Jurkat, Clone E6-1 (cell line): ENCODE results near the gene TRA2B.
"Not testable (repeated sequence)": the region's sequence is repeated elsewhere in the genome, so short reads cannot be mapped to it uniquely, and the experiment has no call there.

ENCODE experiments used
- DNase-seq: peaks from one replicate; pipeline ENCODE4 v3.0.0-alpha.2; 2011; ENCODE audit warnings: low read depth, low spot score
- H3K4me3 ChIP-seq: 2 replicates; pipeline ENCODE4 v1.5.1; 2011; ENCODE audit warnings: mild to moderate bottlenecking, low read length, control low read depth, moderate library complexity

TRA2B gene

DNA sequence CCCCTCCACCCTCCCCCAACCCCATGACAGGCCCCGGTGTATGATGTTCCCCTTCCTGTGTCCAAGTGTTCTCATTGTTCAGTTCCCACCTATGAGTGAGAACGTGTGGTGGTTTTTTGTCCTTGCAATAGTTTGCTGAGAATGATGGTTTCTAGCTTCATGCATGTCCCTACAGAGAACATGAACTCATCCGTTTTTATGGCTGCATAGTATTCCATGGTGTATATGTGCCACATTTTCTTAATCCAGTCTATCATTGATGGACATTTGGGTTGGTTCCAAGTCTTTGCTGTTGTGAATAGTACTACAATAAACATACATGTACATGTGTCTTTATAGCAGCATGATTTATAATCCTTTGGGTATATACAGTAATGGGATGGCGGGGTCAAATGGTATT lies 27.9 kb downstream of the TRA2B start:
- not testable (repeated sequence) for H3K4me3 ChIP-seq, DNase-seq

DNA sequence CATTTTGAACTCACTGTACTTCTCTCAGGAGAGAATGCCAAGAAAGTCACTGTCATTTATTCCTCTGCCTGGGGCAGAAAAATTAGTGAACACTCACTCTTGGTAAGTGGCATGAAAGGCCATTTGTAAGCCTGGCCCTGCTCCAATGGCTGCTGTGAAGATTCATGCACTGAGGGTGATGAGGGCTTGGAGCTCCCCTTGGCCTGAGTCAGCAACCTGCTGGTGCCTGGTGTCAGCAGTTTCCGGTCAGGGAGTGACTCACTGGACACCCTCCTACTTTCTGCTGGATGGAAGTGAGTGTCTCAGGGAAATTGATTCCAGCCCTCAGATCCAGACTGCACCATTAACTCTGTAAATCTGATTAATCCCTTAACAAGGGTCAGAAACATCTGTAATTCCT lies 37.6 kb downstream of the TRA2B start:
- no peak overlapping the region for H3K4me3 ChIP-seq
- no peak for DNase-seq

DNA sequence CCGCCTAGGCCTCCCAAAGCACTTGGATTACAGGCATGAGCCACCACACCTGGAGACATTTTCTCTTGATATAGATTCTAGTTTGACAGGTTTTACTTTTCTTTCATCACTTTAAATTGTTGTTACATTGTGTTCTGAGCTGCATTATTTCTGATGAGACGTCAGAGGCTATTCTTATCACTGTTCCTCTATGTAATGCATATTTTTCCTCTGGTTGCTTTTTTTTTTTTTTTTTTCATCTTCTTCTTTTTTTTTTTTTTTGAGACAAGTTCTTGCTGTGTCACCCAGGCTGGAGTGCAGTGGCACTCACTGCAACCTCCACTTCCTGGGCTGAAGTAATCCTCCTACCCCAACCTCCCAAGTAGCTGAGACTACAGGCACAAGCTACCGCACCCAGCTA lies 41.2 kb downstream of the TRA2B start:
- H3K4me3 ChIP-seq: no peak overlapping the region
- no peak for DNase-seq

DNA sequence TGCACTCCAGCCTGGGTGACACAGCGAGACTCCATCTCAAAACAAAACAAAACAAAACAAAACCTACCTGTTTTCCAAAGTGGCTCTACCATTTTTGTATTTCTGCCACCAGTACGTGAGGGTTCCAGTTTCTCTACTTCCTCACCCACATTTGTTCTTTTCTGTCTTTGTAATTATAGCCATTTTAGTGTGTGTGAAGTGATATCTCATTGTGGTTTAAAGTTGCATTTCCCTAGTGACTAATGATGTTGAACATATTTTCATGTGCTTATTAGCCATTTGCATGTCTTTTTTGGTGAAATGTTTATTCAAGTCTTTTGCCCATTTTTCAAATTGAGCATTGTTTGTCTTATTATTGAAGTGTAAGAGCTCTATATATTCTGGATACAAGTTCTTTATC lies 50.7 kb downstream of the TRA2B start:
- no peak for DNase-seq
- H3K4me3 ChIP-seq: no peak overlapping the region

DNA sequence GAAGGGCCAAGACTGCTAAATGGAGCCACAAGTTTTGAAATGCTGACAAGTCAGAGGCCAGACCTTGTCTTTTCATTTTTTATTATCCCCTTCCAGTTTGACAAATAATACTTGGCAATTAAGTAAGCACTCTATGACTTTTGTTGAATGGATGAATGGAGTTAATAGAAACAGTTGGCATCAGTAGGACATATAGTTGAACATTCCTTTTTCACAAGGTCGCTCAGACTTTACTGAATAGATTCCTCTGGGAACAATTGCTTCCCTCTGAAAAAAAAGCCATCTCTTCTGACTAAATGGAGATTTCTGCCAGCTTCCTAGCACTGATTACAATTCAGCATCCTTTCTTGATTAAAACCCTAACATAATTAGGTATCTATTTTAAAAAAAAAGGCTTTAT lies 53.2 kb downstream of the TRA2B start:
- no peak for DNase-seq
- no peak overlapping the region for H3K4me3 ChIP-seq

DNA sequence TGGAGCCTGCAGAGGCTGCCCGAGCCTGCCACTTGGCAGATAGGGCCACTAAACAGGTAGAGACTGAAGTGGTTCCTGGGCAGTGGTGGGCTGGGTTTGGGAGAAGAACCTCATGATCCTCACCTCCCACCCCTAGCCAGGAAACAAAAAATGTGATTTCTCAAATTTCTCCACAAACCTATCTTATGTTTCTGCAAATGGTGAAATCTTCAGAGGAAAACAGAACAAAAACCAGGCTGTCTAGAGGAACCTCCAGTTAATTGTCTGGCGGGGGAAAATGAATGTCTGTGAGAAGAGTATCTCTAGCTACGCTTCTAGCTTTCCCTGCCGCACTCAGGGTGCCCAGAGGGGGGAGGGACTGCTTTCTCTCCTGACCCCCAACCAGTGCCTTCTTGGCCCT lies 55.9 kb downstream of the TRA2B start:
- no peak for DNase-seq

DNA sequence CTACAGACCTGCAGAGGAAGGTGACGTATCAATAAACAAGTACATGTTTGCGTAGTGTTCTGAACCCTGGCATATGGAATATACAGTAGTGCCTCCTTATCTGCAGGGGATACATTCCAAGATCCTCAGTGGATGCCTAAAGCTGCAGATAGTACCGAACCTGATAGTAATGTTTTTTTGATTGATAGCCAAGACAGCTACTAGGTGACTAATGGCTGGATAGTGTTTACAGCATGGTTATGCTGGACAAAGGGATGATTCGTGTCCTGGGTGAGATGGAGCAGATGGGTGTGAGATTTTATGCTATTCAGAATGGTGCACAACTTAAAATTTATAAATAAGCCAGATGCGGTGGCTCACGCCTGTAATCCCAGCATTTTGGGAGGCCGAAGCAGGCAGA lies 57.2 kb downstream of the TRA2B start:
- DNase-seq: no peak
- no peak overlapping the region for H3K4me3 ChIP-seq

More for the DNA sequence above, 55.9 kb downstream of the TRA2B start:
- no peak overlapping the region for H3K4me3 ChIP-seq

DNA sequence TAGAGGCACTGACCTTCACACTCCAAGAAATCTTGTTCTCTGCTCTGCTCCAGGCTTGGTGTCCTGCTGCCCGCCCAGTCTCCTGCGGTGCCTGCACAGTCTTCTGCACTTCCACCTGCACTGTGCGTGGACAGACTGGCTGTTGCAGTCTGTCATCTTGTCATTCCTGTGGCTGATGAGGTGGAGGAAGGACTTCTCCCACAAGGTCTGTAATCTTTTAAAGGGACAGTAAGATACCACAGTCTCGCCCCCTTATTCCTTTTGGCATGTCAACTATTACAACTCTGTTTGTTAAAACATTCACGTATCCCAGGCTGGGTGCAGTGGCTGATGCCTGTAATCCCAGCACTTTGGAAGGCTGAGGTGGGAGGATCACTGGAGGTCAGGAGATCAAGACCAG lies 58.9 kb downstream of the TRA2B start:
- no peak for DNase-seq
- no peak overlapping the region for H3K4me3 ChIP-seq

DNA sequence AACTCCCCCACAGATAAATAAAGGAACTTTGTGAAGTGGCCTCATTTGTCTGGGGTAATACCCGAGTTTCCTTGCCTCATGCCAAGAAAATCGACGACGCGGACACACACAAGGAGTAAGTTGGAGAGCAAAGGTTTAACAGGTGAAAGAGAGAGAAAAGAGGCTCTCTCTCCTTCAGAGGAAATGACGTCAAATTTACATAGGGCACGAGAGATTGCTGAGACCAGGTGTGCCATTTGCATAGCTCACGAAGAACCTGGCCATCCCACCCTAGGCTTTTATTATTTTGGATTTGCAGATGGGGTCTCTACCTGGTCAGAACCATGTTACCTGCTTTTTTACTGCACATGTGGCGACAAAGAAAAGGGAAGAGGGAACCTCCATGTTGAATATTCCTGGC lies 63.7 kb downstream of the TRA2B start:
- H3K4me3 ChIP-seq: no peak overlapping the region
- no peak for DNase-seq

DNA sequence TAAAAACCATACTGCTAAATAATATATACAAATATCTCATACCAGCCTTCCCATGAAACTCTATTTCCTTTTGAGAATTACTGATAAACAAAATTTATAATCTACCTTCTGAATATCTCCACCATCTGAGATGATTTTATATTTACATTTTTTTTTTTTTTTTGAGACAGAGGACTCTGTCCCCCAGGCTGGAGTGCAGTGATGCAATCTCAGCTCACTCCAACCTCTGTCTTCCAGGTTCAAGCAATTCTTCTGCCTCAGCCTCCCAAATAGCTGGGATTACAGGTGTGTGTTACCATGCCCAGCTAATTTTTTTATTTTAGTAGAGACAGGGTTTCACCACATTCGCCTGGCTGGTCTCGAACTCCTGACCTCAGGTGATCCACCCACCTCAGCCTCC lies 70.2 kb downstream of the TRA2B start:
- no peak for DNase-seq
- no peak overlapping the region for H3K4me3 ChIP-seq

DNA sequence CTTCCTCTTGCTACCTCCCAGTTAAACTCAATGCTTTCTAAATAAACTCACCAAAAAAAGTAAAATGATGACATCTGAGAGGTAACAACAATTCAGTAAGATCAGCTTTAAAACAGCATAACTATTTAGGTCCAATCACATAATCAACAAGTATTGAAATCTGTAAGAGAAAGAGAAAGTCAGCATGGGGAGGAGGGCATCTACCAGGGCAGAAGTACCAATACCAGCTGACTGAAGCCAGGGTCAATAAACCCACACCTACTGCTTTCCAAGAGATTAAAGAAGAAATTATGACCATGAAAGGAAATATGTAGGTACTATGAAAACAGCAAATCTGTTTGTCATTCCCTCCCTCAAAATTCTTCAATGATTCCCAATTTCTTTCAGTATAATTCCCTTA lies 70.8 kb downstream of the TRA2B start:
- DNase-seq: no peak
- H3K4me3 ChIP-seq: no peak overlapping the region

DNA sequence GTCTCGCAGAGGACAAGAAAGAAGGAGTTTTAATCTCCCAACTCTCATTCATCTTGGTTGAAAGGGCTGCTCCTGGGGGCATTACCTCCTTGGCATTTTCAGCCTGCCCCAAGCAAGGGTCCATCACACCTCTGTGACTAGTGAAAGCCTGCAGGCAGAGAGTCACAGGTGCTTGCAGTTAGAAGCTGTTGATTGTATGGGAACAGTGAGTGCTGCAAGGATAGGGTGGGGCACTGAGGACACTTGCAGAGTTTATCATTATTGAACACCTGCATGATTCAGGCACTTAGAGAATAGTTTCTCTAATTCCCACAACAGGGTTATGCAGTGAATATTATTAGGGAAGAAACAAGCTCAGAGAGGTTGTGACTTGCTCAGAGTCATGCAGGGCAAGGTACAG lies 71.3 kb downstream of the TRA2B start:
- no peak for DNase-seq
- H3K4me3 ChIP-seq: no peak overlapping the region
